ENCODE results near the gene VAMP8. TPM values are rescaled to one million over a fixed set of nuclear protein-coding genes. Genes with fewer than 3 reads are reported as not detected.

Gene VAMP8
- total and polyA plus RNA-seq, 10 of the 15 experiments (the other 5 are each of a cell fraction or from before 2014, with no cell fraction given): 93.6 to 744 (median 217) TPM

GRCh38 chr2:85547089-85547858, 30.1 kb upstream of the VAMP8 start:
- H4K20me1 ChIP-seq (ENCODE audit: control insufficient read depth, insufficient read depth): no peaks in the 10 kb centered on the region
- no peak overlapping the region for H3K4me3 ChIP-seq
- FAIRE-seq (no peak), ATAC-seq (peak; percentile 14), DNase-seq (ENCODE audit: low read depth, low spot score) (no peak)
- TF ChIP-seq HDAC2 (IDR thresholded peaks at IDR 0.05): no peak
- no peak for TF ChIP-seq BMI1 (IDR thresholded peaks at IDR 0.05; ENCODE audit: borderline replicate concordance)
- peak; percentile 29; the same call in 1 of the 2 replicates for TF ChIP-seq POLR2AphosphoS2 (IDR thresholded peaks at IDR 0.05; ENCODE audit: low read depth, low read length)
- 0 out of 3 replicates have a peak, but pooled peaks have one; percentile 4 for TF ChIP-seq POU2F2 (IDR thresholded peaks at IDR 0.05; ENCODE audit: borderline replicate concordance, low read depth, low read length)
- H3K9me3 ChIP-seq (replicated peaks; ENCODE audit: control insufficient read depth, insufficient read depth, low read length): no peaks in the 10 kb centered on the region
- no peak overlapping the region for H3K9ac ChIP-seq (ENCODE audit: control insufficient read depth, insufficient read depth, low read length)
- H3K27ac ChIP-seq (ENCODE audit: control insufficient read depth, insufficient read depth): no peak overlapping the region
- peaks cover 7% of the 10 kb centered on the region for H3K79me2 ChIP-seq (ENCODE audit: control insufficient read depth, insufficient read depth, low read length)
- no peaks in the 10 kb centered on the region for H3K27me3 ChIP-seq (replicated peaks in 1 of 2; ENCODE audit: control insufficient read depth in 2 of 2, insufficient read depth in 2 of 2, low read length in 1 of 2)
- H3K4me2 ChIP-seq (ENCODE audit: control insufficient read depth, insufficient read depth): no peak overlapping the region
- CTCF ChIA-PET: interaction anchor here (2.0 to 10.4 kb wide), 2 partner anchors 9 to 126 kb away, joined by 11 to 336 read pairs; partner anchors contain the start of gene SH2D6
- intact Hi-C loops (cut with micrococcal nuclease; ENCODE audit: unreplicated experiment) (no loop called here), in situ Hi-C loops (cut with MboI) (no loop called here)
- RAD21 ChIA-PET (ENCODE audit: unreplicated experiment): interaction anchor here (1.6 kb wide), 1 partner anchor 128 kb away, joined by 5 read pairs; no protein-coding TSS in a partner anchor
- no TSS peak for BruUV-seq (replicated peaks)
- H3K36me3 ChIP-seq (ENCODE audit: control insufficient read depth in 2 of 2, insufficient read depth in 2 of 2, low read length in 1 of 2): peaks cover 5 to 24% of the 10 kb centered on the region in 2 experiments
- SMC1A ChIA-PET (ENCODE audit: uncharacterized antibody, unreplicated experiment): interaction anchor here (6.3 kb wide), 1 partner anchor 126 kb away, joined by 201 read pairs; the partner anchor contains the start of gene SH2D6
- no peak overlapping the region for H2AFZ ChIP-seq (ENCODE audit: control insufficient read depth, low read depth, low read length)
- 91% methylated on average over 1 of the region's 1 CpG for WGBS (ENCODE audit: insufficient coverage, insufficient replicate concordance, low lambda C conversion rate, missing lambda C conversion rate)
- POLR2A ChIA-PET: interaction anchor here (1.2 to 1.7 kb wide), 2 partner anchors 9 to 13 kb away, joined by 3 to 4 read pairs; partner anchors contain the start of gene GGCX
- no peaks in the 10 kb centered on the region for H3K4me1 ChIP-seq (ENCODE audit: control insufficient read depth, insufficient read depth, low read length)

Measured in GM12878 (cell line).